Measurements from ENCODE around the gene RANBP10. TPM values are rescaled to one million over a fixed set of nuclear protein-coding genes. Genes with fewer than 3 reads are reported as not detected.

The RANBP10 gene
- total RNA-seq, 1 experiment from 2014 or later, result 15.6 TPM

- Histone ChIP-seq H4K20me1 (ENCODE audit: control insufficient read depth, insufficient read depth, insufficient read length) (peaks cover 2% of the 10 kb centered on the region), H3K4me1 (ENCODE audit: insufficient read depth, low read length) (no peaks in the 10 kb centered on the region), H3K4me2 (ENCODE audit: insufficient read depth, insufficient read length, low read length) (no peak overlapping the region), H4K5ac (ENCODE audit: insufficient read length, low read depth, low read length) (no peak overlapping the region), H2AK5ac (ENCODE audit: insufficient read length, low read length) (no peak overlapping the region), H3K27ac (ENCODE audit: insufficient read length, low read depth, low read length) (no peak overlapping the region), H3K23me2 (ENCODE audit: insufficient read length, low read depth, low read length, poor library complexity, severe bottlenecking) (no peaks in the 10 kb centered on the region), H3K9me3 (ENCODE audit: control insufficient read depth, low read depth, low read length) (no peaks in the 10 kb centered on the region), H2BK5ac (ENCODE audit: insufficient read length, low read length) (no peak overlapping the region), H4K91ac (ENCODE audit: insufficient read length, low read depth, low read length) (no peak overlapping the region), H2BK120ac (ENCODE audit: low read depth, low read length, poor library complexity, severe bottlenecking) (no peak overlapping the region), H3K79me2 (ENCODE audit: insufficient read depth, low read length) (no peaks in the 10 kb centered on the region), H3K4ac (ENCODE audit: low read depth, low read length) (no peak overlapping the region), H4K8ac (replicated peaks; ENCODE audit: insufficient read length, low read depth, low read length) (no peak overlapping the region), H3K23ac (ENCODE audit: insufficient read length, low read depth, low read length) (no peak overlapping the region), H2BK15ac (ENCODE audit: low read depth, low read length) (no peak overlapping the region), H3T11ph (ENCODE audit: low read length) (no peak overlapping the region), H2BK12ac (ENCODE audit: insufficient read length, low read depth, low read length) (no peak overlapping the region), H3K79me1 (ENCODE audit: insufficient read depth, low read depth, low read length, poor library complexity, severe bottlenecking) (no peaks in the 10 kb centered on the region), H3K56ac (ENCODE audit: insufficient read length, low read depth, low read length) (no peak overlapping the region), H3K14ac (ENCODE audit: insufficient read depth, low read length) (no peak overlapping the region), H2BK20ac (ENCODE audit: low read depth, low read length, poor library complexity, severe bottlenecking) (no peak overlapping the region), H3K9ac (ENCODE audit: extremely low read depth, insufficient read length, low read length) (no peak overlapping the region), H3K27me3 (ENCODE audit: insufficient read depth, low read length) (no peaks in the 10 kb centered on the region), H3K18ac (ENCODE audit: insufficient read length, low read depth, low read length) (no peak overlapping the region), H2AFZ (ENCODE audit: low read length) (no peak overlapping the region)
- Mint-ChIP-seq H3K27me3 (ENCODE audit: low read depth) (no peaks in the 10 kb centered on the region), H3K9me3 (no peaks in the 10 kb centered on the region), H3K27ac (no peak overlapping the region), H3K4me3 (no peak overlapping the region), H3K4me1 (peaks cover 2 to 9% of the 10 kb centered on the region in 2 experiments; a peak in 3 of 4 replicates), H3K36me3 (ENCODE audit: insufficient read depth in 1 of 3, low read depth in 3 of 3) (peaks cover 6 to 22% (median 17%) of the 10 kb centered on the region in 3 experiments; a peak in 6 of 7 replicates)
- no peak for TF ChIP-seq CTCF (conservative IDR thresholded peaks at IDR 0.05)
- DNase-seq, result no peak
Observed at GRCh38 chr16:67746846-67747245, 59.5 kb downstream of the RANBP10 start.
